ENCODE measurements around the gene BBOX1. TPM values are rescaled to one million over a fixed set of nuclear protein-coding genes. Genes with fewer than 3 reads are reported as not detected.
A peak's percentile ranks its signal among the peaks of the same experiment; 100 is the strongest.

The BBOX1 gene
- total RNA-seq, 1 donor from 2014 or later = not detected

- TF ChIP-seq, protein P1, sequence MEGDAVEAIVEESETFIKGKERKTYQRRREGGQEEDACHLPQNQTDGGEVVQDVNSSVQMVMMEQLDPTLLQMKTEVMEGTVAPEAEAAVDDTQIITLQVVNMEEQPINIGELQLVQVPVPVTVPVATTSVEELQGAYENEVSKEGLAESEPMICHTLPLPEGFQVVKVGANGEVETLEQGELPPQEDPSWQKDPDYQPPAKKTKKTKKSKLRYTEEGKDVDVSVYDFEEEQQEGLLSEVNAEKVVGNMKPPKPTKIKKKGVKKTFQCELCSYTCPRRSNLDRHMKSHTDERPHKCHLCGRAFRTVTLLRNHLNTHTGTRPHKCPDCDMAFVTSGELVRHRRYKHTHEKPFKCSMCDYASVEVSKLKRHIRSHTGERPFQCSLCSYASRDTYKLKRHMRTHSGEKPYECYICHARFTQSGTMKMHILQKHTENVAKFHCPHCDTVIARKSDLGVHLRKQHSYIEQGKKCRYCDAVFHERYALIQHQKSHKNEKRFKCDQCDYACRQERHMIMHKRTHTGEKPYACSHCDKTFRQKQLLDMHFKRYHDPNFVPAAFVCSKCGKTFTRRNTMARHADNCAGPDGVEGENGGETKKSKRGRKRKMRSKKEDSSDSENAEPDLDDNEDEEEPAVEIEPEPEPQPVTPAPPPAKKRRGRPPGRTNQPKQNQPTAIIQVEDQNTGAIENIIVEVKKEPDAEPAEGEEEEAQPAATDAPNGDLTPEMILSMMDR (IDR thresholded peaks at IDR 0.05) = no peak
- DNase-seq (no peak), ATAC-seq (no peak)
- no peaks in the 10 kb centered on the region for H3K36me3 ChIP-seq
- H3K27me3 ChIP-seq = no peaks in the 10 kb centered on the region
- no peak overlapping the region for H3K4me3 ChIP-seq
- H3K27ac ChIP-seq = no peak overlapping the region
- no peaks in the 10 kb centered on the region for H3K9me3 ChIP-seq
- no peaks in the 10 kb centered on the region for H3K4me1 ChIP-seq
- intact Hi-C loops (cut with DNase I) = no loop called here
These were observed 112.5 kb downstream of the BBOX1 start for GRCh38 chr11:27153136-27153535.

GRCh38 chr11:27158456-27159334 is 118.1 kb downstream of the BBOX1 start:
- no peaks in the 10 kb centered on the region for H3K36me3 ChIP-seq
- no peaks in the 10 kb centered on the region for H3K9me3 ChIP-seq
- TF ChIP-seq, protein P1 (IDR thresholded peaks at IDR 0.05) = peak; percentile 69
- peaks cover 11% of the 10 kb centered on the region for H3K27me3 ChIP-seq
- ATAC-seq = peak; percentile 86
- no peak overlapping the region for H3K27ac ChIP-seq
- no peaks in the 10 kb centered on the region for H3K4me1 ChIP-seq
- intact Hi-C loops (cut with DNase I) = no loop called here
- no peak for DNase-seq
- H3K4me3 ChIP-seq = no peak overlapping the region

DNA sequence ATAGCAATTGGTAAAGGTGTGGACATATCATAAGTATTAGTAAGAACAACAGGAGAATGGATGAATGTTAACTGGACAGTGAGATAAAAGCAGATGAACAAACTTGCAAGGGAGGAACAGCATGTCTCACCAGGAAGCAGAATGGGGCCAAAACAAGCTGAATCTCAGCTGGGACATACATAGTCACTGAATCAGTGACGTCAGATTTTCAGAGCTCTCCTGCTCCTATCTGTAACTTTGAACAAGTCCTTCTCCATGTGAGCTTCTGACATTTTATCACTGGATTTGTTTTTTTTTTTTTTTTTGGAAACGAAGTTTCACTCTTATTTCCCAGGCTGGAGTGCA is 118.7 kb downstream of the BBOX1 start:
- Histone ChIP-seq H3K27ac (no peak overlapping the region), H3K9me3 (no peaks in the 10 kb centered on the region), H3K4me3 (no peak overlapping the region), H3K36me3 (no peaks in the 10 kb centered on the region), H3K27me3 (peaks cover 11% of the 10 kb centered on the region), H3K4me1 (no peaks in the 10 kb centered on the region)
- TF ChIP-seq, protein P1 (IDR thresholded peaks at IDR 0.05) = no peak
- no peak for DNase-seq
- intact Hi-C loops (cut with DNase I) = no loop called here
- no peak for ATAC-seq

DNA sequence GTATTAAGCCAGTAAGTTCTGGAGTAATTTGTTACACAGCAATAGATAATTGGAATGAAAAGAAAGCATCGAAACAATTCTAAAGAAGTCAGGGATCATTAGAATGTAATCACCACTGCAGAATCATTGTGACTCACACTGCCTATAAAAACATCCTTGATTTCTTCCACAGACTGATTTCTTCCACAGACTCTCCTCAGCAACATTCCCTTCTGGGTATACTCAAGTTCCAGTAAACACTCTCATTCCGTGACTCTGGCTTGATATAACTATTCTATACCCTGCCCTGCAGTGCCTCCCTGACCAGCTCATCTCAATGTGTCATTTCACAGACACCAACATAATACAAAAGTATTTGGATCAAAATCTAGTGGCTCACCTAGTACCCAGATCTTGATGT is 120.5 kb downstream of the BBOX1 start:
- Histone ChIP-seq H3K27ac (no peak overlapping the region), H3K36me3 (no peaks in the 10 kb centered on the region), H3K4me3 (no peak overlapping the region), H3K27me3 (peaks cover 14% of the 10 kb centered on the region), H3K9me3 (no peaks in the 10 kb centered on the region), H3K4me1 (no peaks in the 10 kb centered on the region)
- ATAC-seq (no peak), DNase-seq (no peak)
- intact Hi-C loops (cut with DNase I) = no loop called here
- TF ChIP-seq, protein P1 (IDR thresholded peaks at IDR 0.05) = no peak

DNA sequence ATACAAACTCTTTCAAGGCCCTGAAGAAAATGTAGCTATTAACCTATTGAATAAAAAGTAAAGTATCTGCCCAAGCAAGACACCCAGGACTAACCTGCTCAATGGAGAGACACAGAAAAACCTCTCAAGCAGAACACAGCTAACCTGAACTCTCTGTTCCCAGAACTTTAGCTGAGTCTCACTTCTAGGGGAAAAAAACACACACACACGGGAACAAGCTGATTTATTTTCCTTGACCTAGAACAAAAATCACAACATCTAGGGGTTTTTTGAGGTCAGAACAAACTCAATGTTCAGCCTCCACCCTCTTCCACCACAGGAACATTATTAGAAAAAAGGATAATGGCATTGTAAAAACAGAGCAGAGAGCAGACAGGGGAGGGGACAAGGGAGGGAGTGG is 121.6 kb downstream of the BBOX1 start:
- no peak overlapping the region for H3K4me3 ChIP-seq
- peaks cover 17% of the 10 kb centered on the region for H3K27me3 ChIP-seq
- no peak overlapping the region for H3K27ac ChIP-seq
- H3K36me3 ChIP-seq = no peaks in the 10 kb centered on the region
- DNase-seq = no peak
- intact Hi-C loops (cut with DNase I) = no loop called here
- H3K4me1 ChIP-seq = no peaks in the 10 kb centered on the region
- TF ChIP-seq, protein P1 (IDR thresholded peaks at IDR 0.05) = no peak
- no peaks in the 10 kb centered on the region for H3K9me3 ChIP-seq
- no peak for ATAC-seq
